H1 (cell line): Measurements from ENCODE around the gene NAV2. TPM values are rescaled to one million over a fixed set of nuclear protein-coding genes. Genes with fewer than 3 reads are reported as not detected.

ENCODE experiments used
- CTCF ChIA-PET: fragments of 300-600 bp; sonication (Branson Sonifier 250); formaldehyde crosslinking; loops from one replicate; lab custom pipeline; 2021; ENCODE audit not compliant: partially characterized antibody; lab: Charles Lee
- POLR2A ChIA-PET: fragments of 300-600 bp; sonication (Branson Sonifier 250); formaldehyde crosslinking; loops from one replicate; lab custom pipeline; 2021; ENCODE audit warnings: inconsistent platforms; ENCODE audit not compliant: partially characterized antibody; lab: Charles Lee
- DNase-seq, 2 experiments: peaks; one replicate each; pipeline versions ENCODE4 v3.0.0 to v3.0.0-alpha.2; 2010 to 2022; ENCODE audit warnings: low spot score in 2 of 2, low read depth in 1 of 2, mixed read lengths in 1 of 2
- FAIRE-seq: peaks from 2 replicates; lab custom pipeline; 2011; peaks lifted over from hg19 to GRCh38; lab: Jason Lieb, UNC
- H2AFZ ChIP-seq: 2 replicates; pipeline ENCODE4 v1.8.1; 2012; ENCODE audit warnings: low read length, inconsistent platforms
- H2AK5ac ChIP-seq: 2 replicates; pipeline ENCODE4 v1.6.1; 2013; ENCODE audit warnings: low read depth, low read length
- H2BK120ac ChIP-seq: replicated peaks from 2 replicates; pipeline ENCODE3; 2013; ENCODE audit warnings: low read depth, low read length, inconsistent platforms
- H2BK12ac ChIP-seq: 2 replicates; pipeline ENCODE4 v1.6.1; 2013; ENCODE audit warnings: low read depth, low read length
- H2BK15ac ChIP-seq: 2 replicates; pipeline ENCODE4 v1.6.1; 2013; ENCODE audit warnings: low read length
- H2BK20ac ChIP-seq: 2 replicates; pipeline ENCODE4 v1.6.1; 2013; ENCODE audit warnings: low read length
- H2BK5ac ChIP-seq: 2 replicates; pipeline ENCODE4 v1.6.1; 2013; ENCODE audit warnings: low read depth, low read length
- H3K14ac ChIP-seq: 2 replicates; pipeline ENCODE4 v1.6.1; 2013; ENCODE audit warnings: inconsistent platforms; ENCODE audit not compliant: insufficient read length
- H3K18ac ChIP-seq: 2 replicates; pipeline ENCODE4 v1.6.1; 2013; ENCODE audit warnings: low read length; ENCODE audit errors: extremely low read depth
- H3K23ac ChIP-seq: 2 replicates; pipeline ENCODE4 v1.6.1; 2013; ENCODE audit warnings: inconsistent platforms; ENCODE audit not compliant: insufficient read length
- H3K23me2 ChIP-seq: 2 replicates; pipeline ENCODE4 v1.6.1; 2013; ENCODE audit warnings: low read depth, low read length
- H3K27ac ChIP-seq: 2 replicates; pipeline ENCODE4 v1.6.1; 2011; ENCODE audit warnings: low read depth, low read length, inconsistent platforms
- H3K27me3 ChIP-seq, 4 experiments: replicated peaks in 1 of 4; 1 replicate in 1 of 4; 2 replicates in 3 of 4; pipeline versions ENCODE4 v1.6.1 to v1.8.1; 2011 to 2013; ENCODE audit warnings: low read length in 3 of 4, mild to moderate bottlenecking in 3 of 4, inconsistent platforms in 2 of 4, mixed read lengths in 2 of 4, moderate library complexity in 1 of 4; ENCODE audit not compliant: control insufficient read depth in 3 of 4, insufficient read depth in 3 of 4; ENCODE audit errors: extremely low read depth in 1 of 4
- H3K36me3 ChIP-seq, 4 experiments: 2 replicates each; pipeline versions ENCODE4 v1.6.1 to v1.8.1; 2011 to 2013; ENCODE audit warnings: mild to moderate bottlenecking in 4 of 4, low read length in 3 of 4, moderate library complexity in 2 of 4, control low read depth in 1 of 4, inconsistent platforms in 1 of 4; ENCODE audit not compliant: insufficient read depth in 4 of 4, control insufficient read depth in 2 of 4
- H3K4ac ChIP-seq: replicated peaks from 2 replicates; pipeline ENCODE3; 2013; ENCODE audit warnings: low read length, low read depth, mixed read lengths, inconsistent platforms; ENCODE audit not compliant: insufficient read length
- H3K4me1 ChIP-seq, 4 experiments: replicated peaks in 1 of 4; 1 replicate in 1 of 4; 2 replicates in 3 of 4; pipeline versions ENCODE4 v1.6.1 to v1.8.1; 2011 to 2013; ENCODE audit warnings: low read length in 3 of 4, inconsistent platforms in 2 of 4, mixed read lengths in 1 of 4; ENCODE audit not compliant: insufficient read depth in 4 of 4, control insufficient read depth in 3 of 4
- H3K4me2 ChIP-seq, 2 experiments: 2 replicates each; pipeline versions ENCODE4 v1.6.1 to v1.8.1; 2011 to 2013; ENCODE audit warnings: low read depth in 2 of 2, low read length in 2 of 2, control low read depth in 1 of 2, inconsistent platforms in 1 of 2, mild to moderate bottlenecking in 1 of 2; ENCODE audit not compliant: insufficient read depth in 1 of 2
- H3K4me3 ChIP-seq, 4 experiments: fragments of 200-600, 300-600 bp in 1 of 4; sonication (generic), shearing (Covaris generic), sonication (Bioruptor Twin) in 1 of 4; 2 replicates each; pipeline versions ENCODE4 v1.5.1 to v1.8.1; 2011 to 2016; ENCODE audit warnings: low read length in 4 of 4, low read depth in 3 of 4, control low read depth in 2 of 4, inconsistent platforms in 2 of 4, mild to moderate bottlenecking in 2 of 4, mixed read lengths in 1 of 4, moderate library complexity in 1 of 4; ENCODE audit not compliant: insufficient read depth in 2 of 4; ENCODE audit errors: extremely low read depth in 1 of 4
- H3K56ac ChIP-seq: replicated peaks from 2 replicates; pipeline ENCODE3; 2013; ENCODE audit warnings: low read depth, mild to moderate bottlenecking, mixed read lengths, low read length, inconsistent platforms; ENCODE audit not compliant: insufficient read length
- H3K79me1 ChIP-seq: 2 replicates; pipeline ENCODE4 v1.6.1; 2013; ENCODE audit warnings: low read depth, low read length, control low read depth
- H3K79me2 ChIP-seq, 2 experiments: 2 replicates each; pipeline versions ENCODE4 v1.6.1 to v1.8.1; 2012 to 2013; ENCODE audit warnings: low read length in 2 of 2, mild to moderate bottlenecking in 2 of 2, inconsistent platforms in 1 of 2; ENCODE audit not compliant: insufficient read depth in 2 of 2, control insufficient read depth in 1 of 2
- H3K9ac ChIP-seq, 4 experiments: replicated peaks in 1 of 4; 1 replicate in 1 of 4; 2 replicates in 3 of 4; pipeline versions ENCODE4 v1.6.1 to v1.8.1; 2011 to 2013; ENCODE audit warnings: low read depth in 3 of 4, low read length in 3 of 4, control low read depth in 2 of 4, mild to moderate bottlenecking in 2 of 4, moderate library complexity in 2 of 4, inconsistent platforms in 1 of 4; ENCODE audit errors: extremely low read depth in 1 of 4
- H3K9me3 ChIP-seq, 2 experiments: 2 replicates each; pipeline versions ENCODE4 v1.6.1 to v1.8.1; 2012 to 2013; ENCODE audit warnings: mild to moderate bottlenecking in 2 of 2, moderate library complexity in 2 of 2, control low read depth in 1 of 2, inconsistent platforms in 1 of 2, low read depth in 1 of 2, low read length in 1 of 2, mixed read lengths in 1 of 2; ENCODE audit not compliant: insufficient read depth in 2 of 2
- H4K20me1 ChIP-seq, 2 experiments: replicated peaks in 1 of 2; 2 replicates each; pipeline versions ENCODE3 to v1.8.1; 2011 to 2013; ENCODE audit warnings: inconsistent platforms in 2 of 2, low read length in 2 of 2, mild to moderate bottlenecking in 1 of 2; ENCODE audit not compliant: insufficient read depth in 2 of 2, control insufficient read depth in 1 of 2
- H4K5ac ChIP-seq: 2 replicates; pipeline ENCODE4 v1.6.1; 2013; ENCODE audit warnings: low read length, low read depth, mixed read lengths, inconsistent platforms; ENCODE audit not compliant: insufficient read length
- H4K8ac ChIP-seq: 2 replicates; pipeline ENCODE4 v1.8.0; 2013; ENCODE audit warnings: mild to moderate bottlenecking, moderate library complexity, low read length, inconsistent platforms; ENCODE audit not compliant: insufficient read depth; ENCODE audit errors: extremely low read depth
- H4K91ac ChIP-seq: replicated peaks from 2 replicates; pipeline ENCODE3; 2013; ENCODE audit warnings: low read length, mixed read lengths, inconsistent platforms; ENCODE audit not compliant: insufficient read length
- CEBPB ChIP-seq: IDR thresholded peaks from 2 replicates; pipeline ENCODE4 v1.6.1; 2012; ENCODE audit warnings: low read depth, low read length
- EGR1 ChIP-seq: IDR thresholded peaks from 2 replicates; pipeline ENCODE4 v1.6.1; 2011; ENCODE audit warnings: low read depth, low read length, borderline replicate concordance
- JUN ChIP-seq: IDR thresholded peaks from 2 replicates; pipeline ENCODE4 v1.6.1; 2011; ENCODE audit warnings: low read depth, mild to moderate bottlenecking, improper control_type of control experiment, low read length
- KDM1A ChIP-seq: fragments of 200-600, 300-600 bp; sonication (generic); IDR thresholded peaks from 2 replicates; pipeline ENCODE4 v1.7.1; 2016; ENCODE audit warnings: mild to moderate bottlenecking, low read length, borderline replicate concordance
- NRF1 ChIP-seq: IDR thresholded peaks from 2 replicates; pipeline ENCODE4 v1.6.1; 2011; ENCODE audit warnings: mild to moderate bottlenecking, low read depth, low read length, improper control_type of control experiment
- PHF8 ChIP-seq: fragments of 200-600 bp; sonication (generic); conservative IDR thresholded peaks from 2 replicates; pipeline ENCODE4 v1.7.1; 2012; ENCODE audit warnings: low read depth, mild to moderate bottlenecking, inconsistent platforms, low read length, moderate library complexity
- POU5F1 ChIP-seq: IDR thresholded peaks from 2 replicates; pipeline ENCODE4 v1.6.1; 2011; ENCODE audit warnings: low read depth, mild to moderate bottlenecking, low read length, moderate library complexity
- RXRA ChIP-seq: IDR thresholded peaks from 2 replicates; pipeline ENCODE4 v1.6.1; 2011; ENCODE audit warnings: low read depth, mild to moderate bottlenecking, low read length, moderate library complexity; ENCODE audit not compliant: insufficient read depth
- SAP30 ChIP-seq: fragments of 300-600 bp; sonication (generic); IDR thresholded peaks from 2 replicates; pipeline ENCODE4 v1.7.1; 2012; ENCODE audit warnings: low read length, moderate library complexity, mild to moderate bottlenecking, inconsistent platforms; ENCODE audit not compliant: insufficient read depth, insufficient replicate concordance
- SIN3A ChIP-seq, 2 experiments: IDR thresholded peaks in 1 of 2; conservative IDR thresholded peaks in 1 of 2; 2 replicates each; pipeline ENCODE4 v1.6.1; 2011 to 2012; ENCODE audit warnings: low read length in 2 of 2, improper control_type of control experiment in 1 of 2, low read depth in 1 of 2, mild to moderate bottlenecking in 1 of 2
- SP2 ChIP-seq: IDR thresholded peaks from 2 replicates; pipeline ENCODE4 v1.6.1; 2012; ENCODE audit warnings: mild to moderate bottlenecking, low read length, inconsistent platforms
- TAF1 ChIP-seq: IDR thresholded peaks from 2 replicates; pipeline ENCODE4 v1.6.1; 2011; ENCODE audit warnings: mild to moderate bottlenecking, low read depth, low read length
- WGBS, 2 experiments: shearing (Covaris generic) in 1 of 2; methylation state at CpG; one replicate each; pipeline versions ENCODE4 v1.1.6 to v1.1.7; 2013 to 2015; ENCODE audit warnings: low lambda C conversion rate in 2 of 2, mixed read lengths in 2 of 2, inconsistent platforms in 1 of 2, low coverage in 1 of 2, missing lambda C conversion rate in 1 of 2; ENCODE audit not compliant: insufficient replicate concordance in 2 of 2, insufficient coverage in 1 of 2, insufficient read length in 1 of 2; ENCODE audit errors: extremely low coverage in 1 of 2, missing lambda C conversion rate in 1 of 2; 5-methylcytosine and 5-hydroxymethylcytosine counted together
- polyA plus RNA-seq, 7 experiments: library from polyadenylated mRNA; depleted of rRNA in 3 of 7; stranded (reverse) in 5 of 7; unstranded in 2 of 7; fragments of >200 nt in 5 of 7; fragments of 200-250 nt in 2 of 7; gene quantifications; 1 replicate in 5 of 7; 2 replicates in 1 of 7; 4 replicates in 1 of 7; pipeline versions ENCODE4 v1.2.1 to v1.2.3, GENCODE V29; 2011 to 2013; ENCODE audit warnings: missing spikeins in 2 of 7, mixed read lengths in 2 of 7
- total RNA-seq: library from RNA; stranded (reverse); fragmentation: NEBNext Ultra II Directional; extraction: Animal tissue kit (Norgen Biotek cat#: 25700); gene quantifications from 2 replicates; pipeline ENCODE4 v1.2.1, GENCODE V29; 2021
- TF ChIP-seq, protein P1 (sequence below): IDR thresholded peaks from 2 replicates; pipeline ENCODE4 v1.6.1; 2011; ENCODE audit warnings: low read length, improper control_type of control experiment

NAV2 gene
- total and polyA plus RNA-seq, 2 of the 8 experiments (the other 6 are each of a cell fraction or from before 2014, with no cell fraction given) = 35.6 to 73.6 TPM

DNA sequence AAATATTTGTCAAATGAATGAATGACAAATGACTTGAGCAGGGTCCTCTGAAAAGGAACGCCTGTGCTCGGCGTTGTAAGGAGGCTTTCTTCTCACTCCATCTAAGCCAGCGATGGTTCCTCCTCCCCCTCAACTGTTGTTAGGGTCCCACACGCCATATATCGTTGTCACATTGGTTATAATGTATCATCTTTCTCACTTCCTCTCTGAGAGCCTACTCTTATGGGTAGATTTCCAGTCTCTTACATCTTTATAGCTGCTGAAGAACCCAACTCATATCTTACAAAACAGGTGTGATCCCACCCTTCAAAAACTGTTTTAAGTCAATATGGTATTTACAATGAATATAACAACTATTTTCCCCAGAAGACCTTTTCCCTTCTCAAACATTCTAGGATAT lies 81.5 kb downstream of the NAV2 start:
- no peak overlapping the region for H2BK15ac ChIP-seq
- no peak overlapping the region for H2BK5ac ChIP-seq
- H3K4me1 ChIP-seq = peaks cover 5 to 48% (median 24%) of the 10 kb centered on the region in 4 experiments
- H3K4ac ChIP-seq = no peak overlapping the region
- no peak overlapping the region for H3K9ac ChIP-seq
- no peak overlapping the region for H3K4me3 ChIP-seq
- H3K79me1 ChIP-seq = no peaks in the 10 kb centered on the region
- H3K23me2 ChIP-seq = no peaks in the 10 kb centered on the region
- no peak overlapping the region for H3K56ac ChIP-seq
- H4K20me1 ChIP-seq = peaks cover 3 to 4% of the 10 kb centered on the region in 2 experiments
- no peak for DNase-seq
- no peak overlapping the region for H3K27ac ChIP-seq
- peaks cover 9 to 96% of the 10 kb centered on the region in 2 experiments; a peak in 3 of 4 replicates for H3K79me2 ChIP-seq
- no peak overlapping the region for H3K18ac ChIP-seq
- no peak overlapping the region for H4K91ac ChIP-seq
- ChIA-PET POLR2A (no interaction called here), CTCF (interaction anchor here (1.0 kb wide), 1 partner anchor 236 kb away, joined by 3 read pairs; no protein-coding TSS in a partner anchor)
- no peaks in the 10 kb centered on the region for H3K9me3 ChIP-seq
- H3K27me3 ChIP-seq = no peaks in the 10 kb centered on the region
- no peak overlapping the region for H2BK20ac ChIP-seq
- no peak overlapping the region for H2BK120ac ChIP-seq
- no peak for FAIRE-seq
- H3K4me2 ChIP-seq = no peak overlapping the region
- no peak overlapping the region for H4K5ac ChIP-seq
- 96% methylated on average over 6 of the region's 6 CpGs; no CpG with 5 or more reads in 1 of the 2 experiments for WGBS, 2 experiments
- no peak overlapping the region for H2BK12ac ChIP-seq
- H2AK5ac ChIP-seq = no peak overlapping the region
- H3K23ac ChIP-seq = no peak overlapping the region
- no peak overlapping the region for H3K14ac ChIP-seq
- peaks cover 0 to 7% (median 0%) of the 10 kb centered on the region in 4 experiments; a peak in 1 of 8 replicates for H3K36me3 ChIP-seq
- H2AFZ ChIP-seq = no peak overlapping the region
- no peak overlapping the region for H4K8ac ChIP-seq
- TF ChIP-seq SP2 (no peak), RXRA (no peak), NRF1 (no peak), SAP30 (no peak), POU5F1 (no peak), KDM1A (no peak), EGR1 (no peak), TAF1 (no peak), SIN3A (conservative IDR thresholded peaks at IDR 0.05 in 1 of 2, IDR thresholded peaks at IDR 0.05 in 1 of 2; ENCODE audit: low read depth in 1 of 2, low read length in 2 of 2) (no peak), PHF8 (no peak), JUN (no peak), CEBPB (no peak)
- TF ChIP-seq, protein P1, sequence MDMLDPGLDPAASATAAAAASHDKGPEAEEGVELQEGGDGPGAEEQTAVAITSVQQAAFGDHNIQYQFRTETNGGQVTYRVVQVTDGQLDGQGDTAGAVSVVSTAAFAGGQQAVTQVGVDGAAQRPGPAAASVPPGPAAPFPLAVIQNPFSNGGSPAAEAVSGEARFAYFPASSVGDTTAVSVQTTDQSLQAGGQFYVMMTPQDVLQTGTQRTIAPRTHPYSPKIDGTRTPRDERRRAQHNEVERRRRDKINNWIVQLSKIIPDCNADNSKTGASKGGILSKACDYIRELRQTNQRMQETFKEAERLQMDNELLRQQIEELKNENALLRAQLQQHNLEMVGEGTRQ = no peak
